ENCODE results near the gene RTN4R. TPM values are rescaled to one million over a fixed set of nuclear protein-coding genes. Genes with fewer than 3 reads are reported as not detected.

The RTN4R gene
- total and polyA plus RNA-seq, 4 donors = 0.05 to 2.7 (median 1.0) TPM

- Histone ChIP-seq H3K36me3 (ENCODE audit: control insufficient read depth in 1 of 2, insufficient read depth in 2 of 2, low read length in 1 of 2) (no peaks in the 10 kb centered on the region), H3K9me3 (ENCODE audit: control insufficient read depth, low read length) (no peaks in the 10 kb centered on the region), H3K27me3 (ENCODE audit: control insufficient read depth in 1 of 2, insufficient read depth in 2 of 2, low read length in 1 of 2) (no peaks in the 10 kb centered on the region), H3K27ac (ENCODE audit: low read depth in 1 of 2, low read length in 2 of 2) (no peak overlapping the region), H3K4me1 (ENCODE audit: control insufficient read depth in 1 of 2, insufficient read depth in 2 of 2, low read length in 2 of 2) (no peaks in the 10 kb centered on the region), H3K4me3 (ENCODE audit: low read length in 2 of 2) (no peak overlapping the region)
- 43 to 50% methylated on average over 27 of the region's 27 CpGs for WGBS, 2 donors
- no peak for DNase-seq
- intact Hi-C loops (cut with DNase I) = no loop called here
- ATAC-seq (ENCODE audit: low FRiP score) = no peak
These were observed 55.1 kb downstream of the RTN4R start for GRCh38 chr22:20212754-20213699.

- no peak overlapping the region for H3K27ac ChIP-seq (ENCODE audit: low read depth in 1 of 2, low read length in 2 of 2)
- intact Hi-C loops (cut with DNase I) = no loop called here
- DNase-seq = peak; percentile 79 to 91
- 26 to 29% methylated on average over 26 of the region's 26 CpGs for WGBS, 2 donors
- ATAC-seq (ENCODE audit: low FRiP score) = peak; percentile 26
- no peaks in the 10 kb centered on the region for H3K27me3 ChIP-seq (ENCODE audit: control insufficient read depth in 1 of 2, insufficient read depth in 2 of 2, low read length in 1 of 2)
- no peaks in the 10 kb centered on the region for H3K36me3 ChIP-seq (ENCODE audit: control insufficient read depth in 1 of 2, insufficient read depth in 2 of 2, low read length in 1 of 2)
- no peak overlapping the region for H3K4me3 ChIP-seq (ENCODE audit: low read length in 2 of 2)
- H3K9me3 ChIP-seq (ENCODE audit: control insufficient read depth, low read length) = no peaks in the 10 kb centered on the region
- H3K4me1 ChIP-seq (ENCODE audit: control insufficient read depth in 1 of 2, insufficient read depth in 2 of 2, low read length in 2 of 2) = no peaks in the 10 kb centered on the region
These were observed 55.9 kb downstream of the RTN4R start for GRCh38 chr22:20211997-20212753.

GRCh38 chr22:20211409-20211996 is 56.6 kb downstream of the RTN4R start:
- no peaks in the 10 kb centered on the region for H3K36me3 ChIP-seq (ENCODE audit: control insufficient read depth in 1 of 2, insufficient read depth in 2 of 2, low read length in 1 of 2)
- no peak overlapping the region for H3K4me3 ChIP-seq (ENCODE audit: low read length in 2 of 2)
- intact Hi-C loops (cut with DNase I) = no loop called here
- no peaks in the 10 kb centered on the region for H3K9me3 ChIP-seq (ENCODE audit: control insufficient read depth, low read length)
- H3K27me3 ChIP-seq (ENCODE audit: control insufficient read depth in 1 of 2, insufficient read depth in 2 of 2, low read length in 1 of 2) = no peaks in the 10 kb centered on the region
- 81 to 86% methylated on average over 10 of the region's 10 CpGs for WGBS, 2 donors
- no peak for ATAC-seq (ENCODE audit: low FRiP score)
- H3K4me1 ChIP-seq (ENCODE audit: control insufficient read depth in 1 of 2, insufficient read depth in 2 of 2, low read length in 2 of 2) = no peaks in the 10 kb centered on the region
- no peak for DNase-seq
- H3K27ac ChIP-seq (ENCODE audit: low read depth in 1 of 2, low read length in 2 of 2) = no peak overlapping the region

- Histone ChIP-seq H3K4me3 (ENCODE audit: low read length in 2 of 2) (no peak overlapping the region), H3K9me3 (ENCODE audit: control insufficient read depth, low read length) (no peaks in the 10 kb centered on the region), H3K4me1 (ENCODE audit: control insufficient read depth in 1 of 2, insufficient read depth in 2 of 2, low read length in 2 of 2) (no peaks in the 10 kb centered on the region), H3K36me3 (ENCODE audit: control insufficient read depth in 1 of 2, insufficient read depth in 2 of 2, low read length in 1 of 2) (no peaks in the 10 kb centered on the region), H3K27ac (ENCODE audit: low read depth in 1 of 2, low read length in 2 of 2) (no peak overlapping the region), H3K27me3 (ENCODE audit: control insufficient read depth in 1 of 2, insufficient read depth in 2 of 2, low read length in 1 of 2) (no peaks in the 10 kb centered on the region)
- WGBS, 2 donors = 85 to 93% methylated on average over 9 of the region's 9 CpGs
- DNase-seq = no peak
- intact Hi-C loops (cut with DNase I) = no loop called here
- no peak for ATAC-seq (ENCODE audit: low FRiP score)
These were observed 57.6 kb downstream of the RTN4R start for GRCh38 chr22:20210473-20211059.

- no peaks in the 10 kb centered on the region for H3K27me3 ChIP-seq (ENCODE audit: control insufficient read depth in 1 of 2, insufficient read depth in 2 of 2, low read length in 1 of 2)
- no peak for ATAC-seq (ENCODE audit: low FRiP score)
- H3K27ac ChIP-seq (ENCODE audit: low read depth in 1 of 2, low read length in 2 of 2) = no peak overlapping the region
- no peaks in the 10 kb centered on the region for H3K4me1 ChIP-seq (ENCODE audit: control insufficient read depth in 1 of 2, insufficient read depth in 2 of 2, low read length in 2 of 2)
- DNase-seq = no peak
- no peaks in the 10 kb centered on the region for H3K36me3 ChIP-seq (ENCODE audit: control insufficient read depth in 1 of 2, insufficient read depth in 2 of 2, low read length in 1 of 2)
- intact Hi-C loops (cut with DNase I) = no loop called here
- WGBS, 2 donors = 93 to 94% methylated on average over 11 of the region's 11 CpGs
- no peak overlapping the region for H3K4me3 ChIP-seq (ENCODE audit: low read length in 2 of 2)
- no peaks in the 10 kb centered on the region for H3K9me3 ChIP-seq (ENCODE audit: control insufficient read depth, low read length)
These were observed 58.3 kb downstream of the RTN4R start for GRCh38 chr22:20209761-20210250.

- Histone ChIP-seq H3K9me3 (ENCODE audit: control insufficient read depth, low read length) (no peaks in the 10 kb centered on the region), H3K4me3 (ENCODE audit: low read length in 2 of 2) (no peak overlapping the region), H3K27me3 (ENCODE audit: control insufficient read depth in 1 of 2, insufficient read depth in 2 of 2, low read length in 1 of 2) (no peaks in the 10 kb centered on the region), H3K36me3 (ENCODE audit: control insufficient read depth in 1 of 2, insufficient read depth in 2 of 2, low read length in 1 of 2) (no peaks in the 10 kb centered on the region), H3K4me1 (ENCODE audit: control insufficient read depth in 1 of 2, insufficient read depth in 2 of 2, low read length in 2 of 2) (no peaks in the 10 kb centered on the region), H3K27ac (ENCODE audit: low read depth in 1 of 2, low read length in 2 of 2) (no peak overlapping the region)
- no peak for DNase-seq
- intact Hi-C loops (cut with DNase I) = no loop called here
- 93 to 94% methylated on average over 15 of the region's 15 CpGs for WGBS, 2 donors
- ATAC-seq (ENCODE audit: low FRiP score) = no peak
These were observed 59.3 kb downstream of the RTN4R start for GRCh38 chr22:20208713-20209310.

- ATAC-seq (ENCODE audit: low FRiP score) (no peak), DNase-seq (no peak)
- no peaks in the 10 kb centered on the region for H3K9me3 ChIP-seq (ENCODE audit: control insufficient read depth, low read length)
- no peak overlapping the region for H3K27ac ChIP-seq (ENCODE audit: low read depth in 1 of 2, low read length in 2 of 2)
- H3K4me1 ChIP-seq (ENCODE audit: control insufficient read depth in 1 of 2, insufficient read depth in 2 of 2, low read length in 2 of 2) = peaks cover 0 to 2% of the 10 kb centered on the region in 2 donors
- intact Hi-C loops (cut with DNase I) = no loop called here
- H3K36me3 ChIP-seq (ENCODE audit: control insufficient read depth in 1 of 2, insufficient read depth in 2 of 2, low read length in 1 of 2) = no peaks in the 10 kb centered on the region
- no peak overlapping the region for H3K4me3 ChIP-seq (ENCODE audit: low read length in 2 of 2)
- no peaks in the 10 kb centered on the region for H3K27me3 ChIP-seq (ENCODE audit: control insufficient read depth in 1 of 2, insufficient read depth in 2 of 2, low read length in 1 of 2)
- WGBS, 2 donors = 79 to 90% methylated on average over 11 of the region's 11 CpGs
These were observed 60.7 kb downstream of the RTN4R start for GRCh38 chr22:20207277-20208025.

Measured in aorta (tissue), 5 donors.